Right cardiac atrium (tissue), 5 donors: Measurements from ENCODE around the gene PLD2. TPM values are rescaled to one million over a fixed set of nuclear protein-coding genes. Genes with fewer than 3 reads are reported as not detected.

Source experiments
- ATAC-seq, 2 donors: fragments of 200-7000 bp; cut with Tn5 transposase; one replicate each; pipeline versions ENCODE4 v1.8.0 to v1.9.1; 2020; ENCODE audit warnings: moderate library complexity in 2 of 2, mild to moderate bottlenecking in 1 of 2
- DNase-seq, 3 donors: peaks; one replicate each; pipeline ENCODE4 v3.0.0-alpha.2; 2020
- H3K27ac ChIP-seq: one replicate; pipeline ENCODE4 v1.5.1; 2013; ENCODE audit warnings: mild to moderate bottlenecking, low read length, control low read depth, moderate library complexity
- H3K27me3 ChIP-seq: one replicate; pipeline ENCODE4 v1.6.1; 2013; ENCODE audit not compliant: control insufficient read depth, insufficient read depth
- H3K4me1 ChIP-seq: one replicate; pipeline ENCODE4 v1.6.1; 2013; ENCODE audit warnings: low read length; ENCODE audit not compliant: control insufficient read depth, insufficient read depth
- H3K4me3 ChIP-seq: one replicate; pipeline ENCODE4 v1.5.1; 2013; ENCODE audit warnings: low read length, control low read depth
- H3K9me3 ChIP-seq: one replicate; pipeline ENCODE4 v1.6.1; 2013; ENCODE audit warnings: low read length; ENCODE audit not compliant: control insufficient read depth
- WGBS: extraction: QIAGEN DNeasy Blood & Tissue Kit; methylation state at CpG from one replicate; pipeline ENCODE4 v1.1.7; 2013; 5-methylcytosine and 5-hydroxymethylcytosine counted together
- intact Hi-C, 4 donors: fragments of 100-400 bp; cut with DNase I; formaldehyde crosslinking; loops; one replicate each; pipeline versions ENCODE4 v1.11.0 to v1.14.0; 2022 to 2023
- polyA plus RNA-seq: library from polyadenylated mRNA; stranded (reverse); fragments of 200-250 nt; gene quantifications from one replicate; pipeline ENCODE4 v1.2.3, GENCODE V29; 2013
- total RNA-seq, 4 donors: library from RNA; stranded (reverse); fragmentation: NEBNext Ultra II Directional; extraction: Animal tissue kit (Norgen Biotek cat#: 25700); gene quantifications; one replicate each; pipeline ENCODE4 v1.2.1, GENCODE V29; 2021
- donor health status: healthy with polysubstance abuse.
- donor health status: DM: no; HTN: yes; CAD: no.
- donor health status: DM: no; HTN: no; CAD: no.
- donor health status: DM: no; HTN: yes; CAD: no; lungs with severe emphysema.
- donor health status: DM: yes; HTN: yes; CAD: no.

Gene PLD2
- total and polyA plus RNA-seq, 5 donors: 10.0 to 15.3 (median 13.4) TPM

- H3K27me3 ChIP-seq: no peaks in the 10 kb centered on the region
- DNase-seq (no peak), ATAC-seq (no peak)
- H3K27ac ChIP-seq: no peak overlapping the region
- H3K4me1 ChIP-seq: no peaks in the 10 kb centered on the region
- no peak overlapping the region for H3K4me3 ChIP-seq
- H3K9me3 ChIP-seq: no peaks in the 10 kb centered on the region
- WGBS: 69% methylated on average over 11 of the region's 11 CpGs
- intact Hi-C loops: no loop called here
These were observed 26.5 kb upstream of the PLD2 start for GRCh38 chr17:4780325-4780955.

GRCh38 chr17:4782652-4783051 is 24.3 kb upstream of the PLD2 start:
- no peaks in the 10 kb centered on the region for H3K9me3 ChIP-seq
- no peaks in the 10 kb centered on the region for H3K4me1 ChIP-seq
- DNase-seq (peak in 2 of 3 donors; percentile 64 to 69), ATAC-seq (no peak)
- H3K4me3 ChIP-seq: no peak overlapping the region
- H3K27ac ChIP-seq: no peak overlapping the region
- intact Hi-C loops: no loop called here
- no peaks in the 10 kb centered on the region for H3K27me3 ChIP-seq
- 26% methylated on average over 28 of the region's 28 CpGs for WGBS

GRCh38 chr17:4785311-4786105 is 21.4 kb upstream of the PLD2 start:
- no peaks in the 10 kb centered on the region for H3K27me3 ChIP-seq
- WGBS: 11% methylated on average over 61 of the region's 61 CpGs
- DNase-seq (peak in 1 of 3 donors; percentile 61), ATAC-seq (no peak)
- no peaks in the 10 kb centered on the region for H3K9me3 ChIP-seq
- no peak overlapping the region for H3K27ac ChIP-seq
- no peaks in the 10 kb centered on the region for H3K4me1 ChIP-seq
- intact Hi-C loops: loop anchor here in 2 of 4 donors (5.0 kb wide), 1 partner anchor 102 kb away; no protein-coding TSS in a partner anchor
- peak overlapping the region; percentile 13 for H3K4me3 ChIP-seq

- WGBS: 3% methylated on average over 24 of the region's 24 CpGs
- intact Hi-C loops: loop anchor here in 2 of 4 donors (5.0 kb wide), 1 partner anchor 101 kb away; no protein-coding TSS in a partner anchor
These were observed 20.8 kb upstream of the PLD2 start, which contains the start of gene VMO1 for GRCh38 chr17:4786106-4786511. VMO1 (minus strand) TSS chr17:4786364; CDS start chr17:4786352, 12 bp downstream.

GRCh38 chr17:4786516-4786915 is 20.4 kb upstream of the PLD2 start:
- Histone ChIP-seq H3K27me3 (no peaks in the 10 kb centered on the region), H3K4me1 (no peaks in the 10 kb centered on the region), H3K4me3 (peak overlapping the region; percentile 11), H3K9me3 (no peaks in the 10 kb centered on the region), H3K27ac (no peak overlapping the region)
- ATAC-seq (no peak), DNase-seq (peak in 1 of 3 donors; percentile 39)
- intact Hi-C loops: loop anchor here in 2 of 4 donors (5.0 kb wide), 1 partner anchor 101 kb away; no protein-coding TSS in a partner anchor
- 8% methylated on average over 6 of the region's 6 CpGs for WGBS

More at GRCh38 chr17:4786106-4786511, 20.8 kb upstream of the PLD2 start, which contains the start of gene VMO1:
- Histone ChIP-seq H3K27ac (no peak within 1 kb of the TSS), H3K4me3 (peak within 1 kb of the TSS; percentile 13), H3K27me3 (no peaks in the 10 kb centered on the region), H3K9me3 (no peaks in the 10 kb centered on the region), H3K4me1 (no peaks in the 10 kb centered on the region)
- peak in 1 of 2 donors; percentile 9 for ATAC-seq
- DNase-seq: peak in 2 of 3 donors; percentile 71 to 76

- Histone ChIP-seq H3K4me1 (no peaks in the 10 kb centered on the region), H3K4me3 (no peak overlapping the region), H3K9me3 (no peaks in the 10 kb centered on the region), H3K27ac (no peak overlapping the region), H3K27me3 (no peaks in the 10 kb centered on the region)
- intact Hi-C loops: loop anchor here in 3 of 4 donors (2.0 to 5.0 kb wide), 2 partner anchors 99 to 103 kb away; no protein-coding TSS in a partner anchor
- DNase-seq (peak in 1 of 3 donors; percentile 44), ATAC-seq (no peak)
- 81% methylated on average over 14 of the region's 14 CpGs for WGBS
These were observed 18.7 kb upstream of the PLD2 start for GRCh38 chr17:4788159-4788806.

- WGBS: 42% methylated on average over 62 of the region's 62 CpGs
- Histone ChIP-seq H3K27me3 (no peaks in the 10 kb centered on the region), H3K4me1 (no peaks in the 10 kb centered on the region), H3K4me3 (peak within 1 kb of the TSS; percentile 59), H3K27ac (peak within 1 kb of the TSS; percentile 85), H3K9me3 (no peaks in the 10 kb centered on the region)
- intact Hi-C loops: loop anchor here in 3 of 4 donors (2.0 to 5.0 kb wide), 2 partner anchors 98 to 102 kb away; no protein-coding TSS in a partner anchor
- DNase-seq: peak in 1 of 3 donors; percentile 64
- no peak for ATAC-seq
These were observed 17.9 kb upstream of the PLD2 start, which contains the start of gene GLTPD2 for GRCh38 chr17:4788807-4789700. GLTPD2 (plus strand) TSS chr17:4788964; CDS start chr17:4789012, 48 bp downstream.

GRCh38 chr17:4789701-4789950 is 17.3 kb upstream of the PLD2 start:
- H3K4me3 ChIP-seq: peak overlapping the region; percentile 59
- intact Hi-C loops: loop anchor here in 3 of 4 donors (2.0 to 5.0 kb wide), 2 partner anchors 98 to 101 kb away; no protein-coding TSS in a partner anchor
- ATAC-seq: no peak

GRCh38 chr17:4789951-4790704 is 16.8 kb upstream of the PLD2 start:
- Histone ChIP-seq H3K27ac (peak overlapping the region; percentile 85), H3K9me3 (no peaks in the 10 kb centered on the region), H3K4me1 (no peaks in the 10 kb centered on the region), H3K4me3 (peak overlapping the region; percentile 59), H3K27me3 (no peaks in the 10 kb centered on the region)
- intact Hi-C loops: loop anchor here (2.0 to 10.0 kb wide), 3 partner anchors 95 to 101 kb away; no protein-coding TSS in a partner anchor
- under 1% methylated on average over 91 of the region's 91 CpGs for WGBS
- DNase-seq: peak; percentile 85 to 95 (median 94)
- ATAC-seq: peak; percentile 95 to 96

More at GRCh38 chr17:4789701-4789950, 17.3 kb upstream of the PLD2 start:
- WGBS: under 1% methylated on average over 25 of the region's 25 CpGs
- no peak for DNase-seq
- no peaks in the 10 kb centered on the region for H3K4me1 ChIP-seq
- no peaks in the 10 kb centered on the region for H3K9me3 ChIP-seq
- no peaks in the 10 kb centered on the region for H3K27me3 ChIP-seq
- H3K27ac ChIP-seq: peak overlapping the region; percentile 85
